Inferior parietal cortex (tissue), 1 donor: ENCODE measurements around the gene DOCK9.

ENCODE experiments used
- DNase-seq: peaks from one replicate; pipeline ENCODE4 v3.0.0-alpha.2; 2016; ENCODE audit errors: extremely low spot score

DOCK9 gene

DNA sequence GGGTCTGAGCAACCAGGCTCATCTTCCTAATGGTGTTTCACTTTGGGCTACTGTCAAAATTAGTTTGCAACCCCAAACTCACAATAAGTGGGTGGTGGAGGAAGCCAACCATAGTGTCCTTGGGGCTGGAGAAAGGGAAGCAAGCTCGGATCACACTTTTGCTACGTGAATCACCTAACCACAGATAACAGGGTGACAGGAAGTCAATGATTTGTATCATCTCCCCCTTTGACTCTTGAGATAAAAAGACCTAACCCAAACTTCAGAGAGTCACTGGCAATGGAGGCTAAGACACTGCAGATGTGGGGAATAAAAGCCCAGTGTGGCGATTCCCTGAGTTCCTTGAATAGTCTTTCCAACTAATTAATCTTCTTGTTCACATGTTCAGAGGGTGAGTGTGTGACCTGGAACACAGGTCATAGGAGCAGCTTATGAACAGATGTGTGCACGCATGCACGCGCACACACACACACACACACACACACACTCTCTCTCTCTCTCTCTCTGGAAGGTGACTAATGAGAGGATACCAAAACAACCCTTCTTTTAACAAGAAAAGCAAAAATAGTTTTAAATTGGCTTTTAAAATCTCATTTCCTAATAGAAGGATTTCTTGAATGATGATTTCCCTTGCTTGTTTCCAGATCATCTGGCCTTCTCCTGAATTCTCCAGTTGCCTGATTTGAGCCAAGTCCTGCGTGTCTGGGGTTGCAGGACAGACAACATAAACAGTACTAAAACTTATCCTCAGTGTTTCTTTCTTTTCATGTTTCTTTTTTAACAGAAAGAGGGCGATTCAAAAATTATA lies 21.2 kb upstream of the DOCK9 start:
- no peak for DNase-seq

- no peak for DNase-seq
Measured at GRCh38 chr13:98997738-98998641, 20.1 kb upstream of the DOCK9 start.

DNA sequence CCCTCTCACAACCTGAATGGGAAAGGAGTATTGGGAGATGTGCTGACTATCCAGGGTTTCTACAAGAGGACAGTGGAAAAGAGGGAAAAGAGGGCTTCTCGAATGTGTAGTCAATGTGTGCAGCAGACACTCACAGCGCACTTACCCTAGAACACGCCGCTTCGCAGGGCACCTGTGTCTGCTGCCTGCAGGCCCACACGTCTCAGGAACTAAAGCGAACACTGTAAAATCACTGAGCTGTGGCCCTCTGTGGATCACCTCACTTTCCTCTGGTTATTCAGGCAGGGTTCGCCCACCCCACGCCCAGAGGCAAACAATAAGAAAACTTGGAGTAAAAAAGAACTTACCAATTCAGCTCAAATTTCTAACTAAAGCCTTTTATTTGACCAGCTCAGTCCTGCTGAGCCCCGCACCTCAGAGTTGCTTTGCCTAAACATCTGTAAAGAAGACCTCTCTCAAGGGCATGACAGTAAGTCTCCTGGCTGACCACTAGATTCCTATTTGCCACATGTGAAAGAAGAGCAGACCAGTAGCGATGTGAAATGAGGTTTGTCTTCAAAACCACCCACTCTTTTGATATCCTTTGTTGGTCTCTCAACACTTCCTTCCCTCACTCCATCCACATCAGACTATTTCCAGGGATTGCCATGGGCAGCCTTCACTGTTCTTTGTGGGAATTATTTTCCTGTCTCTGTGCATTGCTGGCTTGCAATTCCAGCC lies 19.3 kb upstream of the DOCK9 start:
- no peak for DNase-seq

DNA sequence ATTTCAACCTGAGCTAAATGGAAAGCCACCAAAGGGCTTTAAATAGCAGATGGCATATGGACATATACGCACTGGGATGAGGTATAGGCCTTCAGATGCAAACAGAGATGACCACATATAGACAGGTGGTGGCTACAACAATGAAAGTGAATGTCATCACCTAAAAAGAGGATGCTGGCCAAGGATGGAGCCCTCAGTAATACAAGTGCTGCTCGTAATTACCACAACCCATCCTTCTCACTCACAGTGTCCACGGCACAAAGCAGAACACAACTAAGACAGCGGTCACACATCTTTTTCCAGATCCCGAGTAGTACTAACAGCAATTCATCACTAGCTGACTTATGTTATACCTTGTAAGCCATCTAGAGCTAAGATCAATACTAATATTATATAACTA lies 18.2 kb upstream of the DOCK9 start:
- DNase-seq = no peak

DNA sequence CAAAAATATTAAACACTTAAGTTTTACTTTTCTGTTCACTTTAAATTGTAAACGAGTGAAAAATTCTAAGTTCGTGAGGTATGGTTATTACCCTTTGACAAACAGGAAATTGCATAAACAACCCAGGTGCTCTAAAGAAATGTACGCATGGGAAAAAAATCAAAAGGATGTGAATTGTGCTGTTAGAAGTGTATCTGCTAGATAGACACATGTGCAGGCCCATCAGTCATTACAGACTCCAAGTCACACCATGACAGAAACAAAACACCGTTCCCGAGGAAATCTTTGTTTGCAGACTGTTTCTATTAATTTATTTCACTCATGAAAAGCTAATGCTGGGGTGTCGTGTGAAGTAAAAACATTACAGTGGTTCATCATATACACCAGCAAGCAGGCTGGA lies 17.0 kb upstream of the DOCK9 start:
- no peak for DNase-seq

GRCh38 chr13:98994080-98994479 lies 16.2 kb upstream of the DOCK9 start:
- DNase-seq = no peak

DNA sequence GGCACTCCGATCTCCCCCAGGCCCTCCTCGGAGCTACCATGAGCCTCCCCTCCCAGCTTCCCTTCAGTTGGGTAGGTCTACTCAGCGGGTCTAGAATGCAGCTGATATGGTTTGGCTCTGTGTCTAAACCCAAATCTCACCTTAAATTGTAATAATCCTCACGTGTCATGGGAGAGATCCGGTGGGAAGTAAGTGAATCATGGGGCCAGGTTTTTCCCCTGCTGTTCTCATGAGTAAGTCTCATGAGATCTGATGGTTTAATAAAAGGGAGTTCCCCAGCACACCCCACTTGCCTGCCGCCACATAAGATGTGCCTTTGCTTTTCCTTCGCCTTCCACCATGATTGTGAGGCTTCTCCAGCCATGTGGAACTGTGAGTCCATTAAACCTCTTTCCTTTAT lies 14.5 kb upstream of the DOCK9 start:
- no peak for DNase-seq

GRCh38 chr13:98990701-98991100 lies 12.8 kb upstream of the DOCK9 start:
- no peak for DNase-seq

- no peak for DNase-seq
Measured at GRCh38 chr13:98989469-98990235, 11.8 kb upstream of the DOCK9 start.

- DNase-seq = no peak
Measured at GRCh38 chr13:98988780-98989179, 10.9 kb upstream of the DOCK9 start.

GRCh38 chr13:98988277-98988676 lies 10.4 kb upstream of the DOCK9 start:
- DNase-seq = no peak

- no peak for DNase-seq
Measured at GRCh38 chr13:98987275-98987674, 9.4 kb upstream of the DOCK9 start.

- no peak for DNase-seq
Measured at GRCh38 chr13:98986226-98986846, 8.5 kb upstream of the DOCK9 start.

GRCh38 chr13:98985591-98985990 lies 7.7 kb upstream of the DOCK9 start:
- no peak for DNase-seq

GRCh38 chr13:98984983-98985382 lies 7.1 kb upstream of the DOCK9 start:
- DNase-seq = no peak

- DNase-seq = no peak
Measured at GRCh38 chr13:98984118-98984517, 6.3 kb upstream of the DOCK9 start.

DNA sequence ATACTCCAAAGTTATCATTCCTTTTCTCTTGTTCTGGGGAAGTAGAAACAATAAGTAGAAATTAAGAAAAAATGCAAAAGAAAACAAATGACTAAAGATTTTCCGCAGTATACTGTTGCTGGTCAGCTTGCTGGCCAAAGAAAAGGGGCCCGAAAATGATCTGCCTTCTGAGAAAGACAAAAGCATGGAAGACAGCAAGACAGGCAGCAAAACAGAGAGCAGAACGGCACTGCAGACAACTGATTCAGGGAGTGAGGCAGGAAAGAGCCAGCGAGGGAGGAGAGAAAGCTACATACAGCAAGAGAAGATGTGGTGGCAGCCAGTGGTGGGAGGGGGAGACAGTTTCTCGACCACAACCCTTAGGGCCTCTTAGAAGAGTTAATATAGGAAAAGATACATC lies 5.3 kb upstream of the DOCK9 start:
- DNase-seq = no peak

DNA sequence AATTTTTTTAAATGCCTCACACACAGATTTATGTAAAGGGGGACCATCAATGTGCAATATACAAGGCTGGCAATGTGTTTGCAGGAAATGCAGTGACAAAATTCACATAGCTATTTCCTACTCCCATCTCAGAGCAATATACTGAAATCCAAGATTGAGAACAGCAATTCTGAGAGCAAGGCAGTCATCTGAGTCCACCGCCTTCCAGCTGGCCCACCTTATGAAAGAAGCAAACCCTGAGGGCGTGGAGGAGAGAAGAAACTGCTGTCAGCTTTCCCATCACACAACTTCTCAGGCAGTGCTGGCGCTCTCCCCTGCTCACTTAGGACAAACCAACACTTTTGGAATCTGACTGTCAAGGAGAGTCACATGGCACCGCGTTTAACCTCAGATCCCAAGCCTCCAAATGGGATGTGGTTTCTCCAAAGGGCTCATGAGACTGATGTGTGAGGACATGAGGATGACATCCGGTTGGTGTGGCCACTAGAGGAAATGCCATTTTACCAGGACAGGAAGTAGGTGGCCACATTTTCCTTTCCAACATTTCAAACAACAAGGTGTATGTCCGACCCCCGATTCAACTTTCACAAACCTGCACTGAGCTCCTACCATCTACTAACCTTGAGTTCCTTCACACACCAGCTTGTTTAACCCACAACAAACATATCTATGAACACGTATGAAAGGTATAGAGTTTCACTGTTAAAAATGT lies 3.7 kb upstream of the DOCK9 start:
- DNase-seq = no peak

- DNase-seq = no peak
Measured at GRCh38 chr13:98979012-98979660, 1.3 kb upstream of the DOCK9 start.

- DNase-seq = no peak
Measured at GRCh38 chr13:98978280-98978679, 416 bp upstream of the DOCK9 start.
